Keratinocyte (primary cell): Measurements from ENCODE around the gene PRPF40B. TPM values are rescaled to one million over a fixed set of nuclear protein-coding genes. Genes with fewer than 3 reads are reported as not detected.
A peak's percentile ranks its signal among the peaks of the same experiment; 100 is the strongest.

Source experiments
- DNase-seq: peaks from one replicate; pipeline ENCODE4 v3.0.0-alpha.2; 2011; ENCODE audit warnings: low read depth, missing footprints, low spot score
- FAIRE-seq: peaks from 2 replicates; lab custom pipeline; 2011; peaks lifted over from hg19 to GRCh38; lab: Jason Lieb, UNC
- H2AFZ ChIP-seq: 2 replicates; pipeline ENCODE4 v1.6.0; 2012; ENCODE audit warnings: low read length, control low read depth, inconsistent platforms; ENCODE audit not compliant: control insufficient read depth
- H3K27ac ChIP-seq: 2 replicates; pipeline ENCODE4 v1.5.1; 2011; ENCODE audit warnings: low read length; ENCODE audit not compliant: control insufficient read depth, insufficient read depth
- H3K27me3 ChIP-seq: 3 replicates; pipeline ENCODE4 v1.6.0; 2011; ENCODE audit warnings: low read length; ENCODE audit not compliant: control insufficient read depth, insufficient read depth; ENCODE audit errors: extremely low read depth
- H3K36me3 ChIP-seq, 2 experiments: 2 replicates in 1 of 2; 3 replicates in 1 of 2; pipeline ENCODE4 v1.5.1; 2011; ENCODE audit warnings: low read length in 2 of 2, mild to moderate bottlenecking in 1 of 2; ENCODE audit not compliant: control insufficient read depth in 2 of 2, insufficient read depth in 2 of 2; ENCODE audit errors: extremely low read depth in 1 of 2
- H3K4me1 ChIP-seq: 3 replicates; pipeline ENCODE4 v1.5.1; 2011; ENCODE audit warnings: low read length; ENCODE audit not compliant: control insufficient read depth, insufficient read depth; ENCODE audit errors: extremely low read depth
- H3K4me2 ChIP-seq: 3 replicates; pipeline ENCODE4 v1.6.0; 2011; ENCODE audit warnings: low read depth, low read length; ENCODE audit not compliant: control insufficient read depth, insufficient read depth; ENCODE audit errors: extremely low read depth
- H3K4me3 ChIP-seq, 3 experiments: fragments of 200-600 bp in 1 of 3; sonication (generic) in 1 of 3; 2 replicates in 2 of 3; 3 replicates in 1 of 3; pipeline ENCODE4 v1.5.1; 2011 to 2016; ENCODE audit warnings: low read length in 3 of 3, mild to moderate bottlenecking in 3 of 3, control low read depth in 2 of 3, inconsistent platforms in 1 of 3, low read depth in 1 of 3, mixed read lengths in 1 of 3, mixed run types in 1 of 3, moderate library complexity in 1 of 3; ENCODE audit not compliant: control insufficient read depth in 2 of 3, insufficient read depth in 2 of 3; ENCODE audit errors: extremely low read depth in 1 of 3
- H3K79me2 ChIP-seq: 2 replicates; pipeline ENCODE4 v1.6.0; 2012; ENCODE audit warnings: low read length; ENCODE audit not compliant: control insufficient read depth, insufficient read depth
- H3K9ac ChIP-seq: 3 replicates; pipeline ENCODE4 v1.6.0; 2011; ENCODE audit warnings: low read length; ENCODE audit not compliant: control insufficient read depth, insufficient read depth; ENCODE audit errors: extremely low read depth
- H3K9me1 ChIP-seq: 3 replicates; pipeline ENCODE4 v1.6.0; 2011; ENCODE audit warnings: low read length; ENCODE audit not compliant: control insufficient read depth, insufficient read depth; ENCODE audit errors: extremely low read depth
- H3K9me3 ChIP-seq: 2 replicates; pipeline ENCODE4 v1.5.1; 2012; ENCODE audit warnings: low read depth, low read length; ENCODE audit not compliant: control insufficient read depth
- H4K20me1 ChIP-seq: 3 replicates; pipeline ENCODE4 v1.6.0; 2011; ENCODE audit warnings: low read length; ENCODE audit not compliant: control insufficient read depth, insufficient read depth; ENCODE audit errors: extremely low read depth
- EZH2 ChIP-seq: IDR thresholded peaks from one replicate; pipeline ENCODE4 v1.6.1; 2012; ENCODE audit warnings: inconsistent platforms, mild to moderate bottlenecking, low read length, moderate library complexity
- dilution Hi-C: fragments of 300-500 bp; cut with MboI; formaldehyde crosslinking; loops from one replicate; pipeline ENCODE4 v1.7.0; 2020; ENCODE audit warnings: low sequenced_read_pairs; ENCODE audit not compliant: extremely low pct_ligation_motif_present
- polyA plus RNA-seq, 5 experiments: library from polyadenylated mRNA; depleted of rRNA in 3 of 5; stranded (reverse) in 3 of 5; stranded (forward) in 1 of 5; unstranded in 1 of 5; fragments of >200 nt; gene quantifications; 1 replicate in 1 of 5; 2 replicates in 3 of 5; 3 replicates in 1 of 5; pipeline versions ENCODE4 v1.2.1 to v1.2.3, GENCODE V29; 2011 to 2012; ENCODE audit warnings: missing spikeins in 2 of 5, low read depth in 1 of 5, low replicate concordance in 1 of 5
- TF ChIP-seq, protein P1 (sequence below), 3 experiments: IDR thresholded peaks in 1 of 3; conservative IDR thresholded peaks in 1 of 3; optimal IDR thresholded peaks in 1 of 3; 2 replicates in 2 of 3; 3 replicates in 1 of 3; pipeline versions ENCODE3 to v1.5.1; 2011; ENCODE audit warnings: low read length in 3 of 3, mild to moderate bottlenecking in 3 of 3, moderate library complexity in 2 of 3, control low read depth in 1 of 3, inconsistent platforms in 1 of 3; ENCODE audit not compliant: insufficient read depth in 2 of 3; ENCODE audit errors: extremely low read depth in 1 of 3

PRPF40B gene
- polyA plus RNA-seq, 1 donor (not counting 4 experiments of a cell fraction or from before 2014, with no cell fraction given), result 12.7 TPM

DNA sequence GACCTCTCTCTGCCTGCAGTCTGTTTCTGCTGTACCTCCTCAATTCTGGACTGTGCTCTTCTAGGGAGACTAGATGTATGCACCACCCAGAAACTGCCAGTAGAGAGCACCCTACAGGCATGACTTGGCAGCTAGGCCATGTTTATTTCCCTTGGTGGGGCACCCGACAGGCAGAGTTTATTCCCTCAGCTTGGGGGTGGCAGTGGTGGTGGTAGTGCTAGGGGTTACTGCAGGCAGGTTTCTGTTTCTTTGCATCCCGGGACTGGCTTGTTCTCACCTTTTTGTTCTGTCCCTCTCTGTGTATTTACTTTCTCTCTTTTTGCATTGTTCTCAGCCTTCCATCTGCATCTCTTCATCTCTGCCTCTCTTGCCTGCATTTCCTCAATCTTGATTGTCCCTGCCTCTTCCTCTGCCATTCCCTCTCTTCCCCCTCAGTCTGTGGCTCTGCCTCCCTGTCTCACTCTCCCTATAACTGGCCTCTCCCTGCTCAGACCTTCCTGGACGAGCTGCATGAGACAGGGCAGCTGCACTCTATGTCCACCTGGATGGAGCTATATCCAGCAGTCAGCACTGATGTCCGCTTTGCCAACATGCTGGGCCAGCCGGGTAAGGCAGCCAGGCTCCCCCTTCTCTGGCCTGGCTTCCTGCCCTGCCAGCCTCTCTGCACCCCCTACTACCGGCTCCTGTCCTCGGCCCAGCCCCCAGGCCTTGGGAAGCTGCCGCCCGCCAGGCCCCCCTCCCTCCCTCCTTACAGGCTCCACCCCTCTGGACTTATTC lies 13.8 kb downstream of the PRPF40B start:
- H2AFZ ChIP-seq, result no peak overlapping the region
- H3K4me2 ChIP-seq, result no peak overlapping the region
- H3K79me2 ChIP-seq, result no peaks in the 10 kb centered on the region
- H3K9ac ChIP-seq, result no peak overlapping the region
- no peaks in the 10 kb centered on the region for H4K20me1 ChIP-seq
- TF ChIP-seq EZH2, result no peak
- TF ChIP-seq, protein P1, sequence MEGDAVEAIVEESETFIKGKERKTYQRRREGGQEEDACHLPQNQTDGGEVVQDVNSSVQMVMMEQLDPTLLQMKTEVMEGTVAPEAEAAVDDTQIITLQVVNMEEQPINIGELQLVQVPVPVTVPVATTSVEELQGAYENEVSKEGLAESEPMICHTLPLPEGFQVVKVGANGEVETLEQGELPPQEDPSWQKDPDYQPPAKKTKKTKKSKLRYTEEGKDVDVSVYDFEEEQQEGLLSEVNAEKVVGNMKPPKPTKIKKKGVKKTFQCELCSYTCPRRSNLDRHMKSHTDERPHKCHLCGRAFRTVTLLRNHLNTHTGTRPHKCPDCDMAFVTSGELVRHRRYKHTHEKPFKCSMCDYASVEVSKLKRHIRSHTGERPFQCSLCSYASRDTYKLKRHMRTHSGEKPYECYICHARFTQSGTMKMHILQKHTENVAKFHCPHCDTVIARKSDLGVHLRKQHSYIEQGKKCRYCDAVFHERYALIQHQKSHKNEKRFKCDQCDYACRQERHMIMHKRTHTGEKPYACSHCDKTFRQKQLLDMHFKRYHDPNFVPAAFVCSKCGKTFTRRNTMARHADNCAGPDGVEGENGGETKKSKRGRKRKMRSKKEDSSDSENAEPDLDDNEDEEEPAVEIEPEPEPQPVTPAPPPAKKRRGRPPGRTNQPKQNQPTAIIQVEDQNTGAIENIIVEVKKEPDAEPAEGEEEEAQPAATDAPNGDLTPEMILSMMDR (optimal IDR thresholded peaks at IDR 0.05 in 1 of 3, IDR thresholded peaks at IDR 0.05 in 1 of 3, conservative IDR thresholded peaks at IDR 0.05 in 1 of 3; ENCODE audit: extremely low read depth in 1 of 3, insufficient read depth in 2 of 3, low read length in 3 of 3), result peak; percentile 70 to 81 (median 77)
- DNase-seq, result no peak
- H3K4me3 ChIP-seq, result no peak overlapping the region
- H3K4me1 ChIP-seq, result peaks cover 3% of the 10 kb centered on the region
- dilution Hi-C loops, result no loop called here
- H3K9me1 ChIP-seq, result no peaks in the 10 kb centered on the region
- peak; percentile 29 for FAIRE-seq
- no peak overlapping the region for H3K27ac ChIP-seq
- no peaks in the 10 kb centered on the region for H3K9me3 ChIP-seq
- H3K36me3 ChIP-seq, result peaks cover 36 to 48% of the 10 kb centered on the region in 2 experiments
- no peaks in the 10 kb centered on the region for H3K27me3 ChIP-seq

DNA sequence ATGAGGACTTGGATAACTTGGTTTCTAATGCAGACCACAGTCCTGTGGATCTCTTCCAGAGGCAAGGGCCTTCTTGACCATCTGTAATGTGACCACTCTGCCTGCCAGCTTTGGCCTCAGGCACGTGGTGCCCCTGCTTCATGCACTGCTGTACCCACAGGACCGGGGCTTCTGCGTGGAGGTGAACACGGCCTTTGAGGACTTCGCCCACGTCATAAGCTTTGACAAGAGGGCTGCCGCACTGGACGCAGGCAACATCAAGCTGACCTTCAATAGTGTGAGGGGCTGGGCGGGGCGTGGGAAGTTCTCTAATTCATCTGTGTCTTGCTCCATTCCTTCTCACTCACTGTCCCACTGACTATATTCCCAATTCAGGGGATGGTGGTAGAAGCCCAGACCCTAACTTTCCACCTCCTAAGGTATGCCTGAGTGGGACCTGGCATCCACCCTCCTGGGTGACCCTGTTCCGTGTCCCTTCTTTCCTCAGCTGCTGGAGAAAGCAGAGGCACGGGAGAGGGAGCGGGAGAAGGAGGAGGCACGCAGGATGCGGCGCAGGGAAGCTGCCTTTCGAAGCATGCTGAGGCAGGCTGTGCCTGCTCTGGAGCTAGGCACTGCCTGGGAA lies 18.5 kb downstream of the PRPF40B start:
- H3K4me3 ChIP-seq, result no peak overlapping the region
- FAIRE-seq, result no peak

More for the DNA sequence above, 18.5 kb downstream of the PRPF40B start:
- peaks cover 25 to 45% of the 10 kb centered on the region in 2 experiments for H3K36me3 ChIP-seq
- dilution Hi-C loops, result no loop called here
- DNase-seq, result no peak
- no peak overlapping the region for H3K4me2 ChIP-seq
- H4K20me1 ChIP-seq, result no peaks in the 10 kb centered on the region
- peak overlapping the region; percentile 24 for H3K9ac ChIP-seq
- H3K27ac ChIP-seq, result peak overlapping the region; percentile 40
- peaks cover 15% of the 10 kb centered on the region for H3K4me1 ChIP-seq
- no peaks in the 10 kb centered on the region for H3K9me3 ChIP-seq
- TF ChIP-seq, protein P1 (optimal IDR thresholded peaks at IDR 0.05 in 1 of 3, IDR thresholded peaks at IDR 0.05 in 1 of 3, conservative IDR thresholded peaks at IDR 0.05 in 1 of 3; ENCODE audit: extremely low read depth in 1 of 3, insufficient read depth in 2 of 3, low read length in 3 of 3), result no peak
- TF ChIP-seq EZH2, result no peak
- no peaks in the 10 kb centered on the region for H3K27me3 ChIP-seq
- no peak overlapping the region for H2AFZ ChIP-seq
- no peaks in the 10 kb centered on the region for H3K9me1 ChIP-seq
- H3K79me2 ChIP-seq, result no peaks in the 10 kb centered on the region
